ENCODE measurements around the gene NUP37. TPM values are rescaled to one million over a fixed set of nuclear protein-coding genes. Genes with fewer than 3 reads are reported as not detected.
"Not testable (repeated sequence)": the region's sequence is repeated elsewhere in the genome, so short reads cannot be mapped to it uniquely, and the experiment has no call there.

The NUP37 gene
- total RNA-seq, 4 donors from 2014 or later, result 18.1 to 39.1 (median 27.3) TPM

GRCh38 chr12:102144221-102144620, 24.3 kb upstream of the NUP37 start:
- no peaks in the 10 kb centered on the region for H3K27me3 ChIP-seq
- no peak overlapping the region for H3K27ac ChIP-seq
- H3K4me1 ChIP-seq, result no peaks in the 10 kb centered on the region
- H3K9me3 ChIP-seq, result no peaks in the 10 kb centered on the region
- TF ChIP-seq POLR2A (IDR thresholded peaks at IDR 0.05), result no peak
- TF ChIP-seq CTCF (IDR thresholded peaks at IDR 0.05), result no peak
- intact Hi-C loops (cut with DNase I), result no loop called here
- H3K36me3 ChIP-seq, result no peaks in the 10 kb centered on the region
- WGBS, 2 donors, result 65 to 74% methylated on average over 1 of the region's 1 CpG
- DNase-seq, result no peak
- no peak overlapping the region for H3K4me3 ChIP-seq

GRCh38 chr12:102142866-102143373, 23.0 kb upstream of the NUP37 start:
- H3K27me3 ChIP-seq; H3K4me3 ChIP-seq; H3K9me3 ChIP-seq; H3K4me1 ChIP-seq; H3K36me3 ChIP-seq; DNase-seq; H3K27ac ChIP-seq; intact Hi-C loops (cut with DNase I): not testable (repeated sequence)
- 98 to 100% methylated on average over 2 to 8 of the region's 11 CpGs for WGBS, 2 donors

- H3K27me3 ChIP-seq, result not testable (repeated sequence)
Observed at GRCh38 chr12:102137619-102138018, 17.7 kb upstream of the NUP37 start.

GRCh38 chr12:102131442-102131841, 11.5 kb upstream of the NUP37 start:
- intact Hi-C loops (cut with DNase I); H3K4me3 ChIP-seq; H3K9me3 ChIP-seq; H3K27ac ChIP-seq; H3K4me1 ChIP-seq; H3K27me3 ChIP-seq; DNase-seq; H3K36me3 ChIP-seq: not testable (repeated sequence)
- 91 to 95% methylated on average over 2 of the region's 2 CpGs for WGBS, 2 donors

More at GRCh38 chr12:102137619-102138018, 17.7 kb upstream of the NUP37 start:
- H3K36me3 ChIP-seq; intact Hi-C loops (cut with DNase I); H3K9me3 ChIP-seq; H3K27ac ChIP-seq; H3K4me1 ChIP-seq; H3K4me3 ChIP-seq; DNase-seq: not testable (repeated sequence)
- WGBS, 2 donors, result 94 to 95% methylated on average over 8 of the region's 8 CpGs

GRCh38 chr12:102130720-102131119, 10.8 kb upstream of the NUP37 start:
- intact Hi-C loops (cut with DNase I); H3K9me3 ChIP-seq: not testable (repeated sequence)

GRCh38 chr12:102121328-102121727, 1.4 kb upstream of the NUP37 start:
- H3K27me3 ChIP-seq; H3K4me3 ChIP-seq; H3K27ac ChIP-seq; DNase-seq; H3K9me3 ChIP-seq; intact Hi-C loops (cut with DNase I): not testable (repeated sequence)
- Histone ChIP-seq H3K36me3 (peaks cover 0 to 17% (median 3%) of the 10 kb centered on the region in 3 donors), H3K4me1 (peaks cover 5 to 28% (median 14%) of the 10 kb centered on the region in 3 donors)
- WGBS, 2 donors, result 80 to 100% methylated on average over 1 to 2 of the region's 2 CpGs

More at GRCh38 chr12:102130720-102131119, 10.8 kb upstream of the NUP37 start:
- 92 to 97% methylated on average over 3 of the region's 3 CpGs for WGBS, 2 donors
- not testable (repeated sequence) for H3K27me3 ChIP-seq, H3K36me3 ChIP-seq, DNase-seq, H3K4me1 ChIP-seq, H3K27ac ChIP-seq, H3K4me3 ChIP-seq

- peaks cover 5 to 28% (median 14%) of the 10 kb centered on the region in 3 donors for H3K4me1 ChIP-seq
- intact Hi-C loops (cut with DNase I), result no loop called here
- no peaks in the 10 kb centered on the region for H3K27me3 ChIP-seq
- H3K9me3 ChIP-seq, result no peaks in the 10 kb centered on the region
- DNase-seq, result no peak
- H3K36me3 ChIP-seq, result peaks cover 0 to 21% (median 3%) of the 10 kb centered on the region in 3 donors
- peak overlapping the region in 3 of 4 donors; percentile 88 to 95 (median 89) for H3K27ac ChIP-seq
- TF ChIP-seq POLR2A (IDR thresholded peaks at IDR 0.05), result no peak
- TF ChIP-seq CTCF (IDR thresholded peaks at IDR 0.05), result no peak
- WGBS, 2 donors, result 23 to 33% methylated on average over 4 of the region's 4 CpGs
- H3K4me3 ChIP-seq, result peak overlapping the region; percentile 66 to 88 (median 74)
Observed at GRCh38 chr12:102120886-102121285, 972 bp upstream of the NUP37 start.

GRCh38 chr12:102120564-102120873, 605 bp upstream of the NUP37 start:
- Histone ChIP-seq H3K36me3 (peaks cover 0 to 25% (median 3%) of the 10 kb centered on the region in 3 donors), H3K27me3 (no peaks in the 10 kb centered on the region), H3K4me1 (peaks cover 5 to 28% (median 14%) of the 10 kb centered on the region in 3 donors), H3K4me3 (peak overlapping the region; percentile 66 to 88 (median 74)), H3K27ac (peak overlapping the region; percentile 88 to 95 (median 90)), H3K9me3 (no peaks in the 10 kb centered on the region)
- DNase-seq, result no peak
- no peak for TF ChIP-seq POLR2A (IDR thresholded peaks at IDR 0.05)
- TF ChIP-seq CTCF (IDR thresholded peaks at IDR 0.05), result no peak
- intact Hi-C loops (cut with DNase I), result no loop called here
- WGBS, 2 donors, result 1% methylated on average over 4 of the region's 4 CpGs

All from esophagus squamous epithelium (tissue), 5 donors.